Measurements from ENCODE around the gene CARD16.

GRCh38 chr11:105024394-105024793 lies 20.7 kb downstream of the CARD16 start:
- TF ChIP-seq ZNF217 (CRISPR knock-in tag; IDR thresholded peaks at IDR 0.05) (no peak), ZNF347 (CRISPR knock-in tag; IDR thresholded peaks at IDR 0.05; ENCODE audit: low read depth) (no peak), ARNT (IDR thresholded peaks at IDR 0.05) (no peak), ZNF232 (CRISPR knock-in tag; IDR thresholded peaks at IDR 0.05) (no peak), PHF8 (IDR thresholded peaks at IDR 0.05; ENCODE audit: borderline replicate concordance, low read length) (no peak), ETV6 (IDR thresholded peaks at IDR 0.05; ENCODE audit: borderline replicate concordance in 1 of 2, low read depth in 2 of 2, low read length in 1 of 2) (no peak), ETV6 (CRISPR knock-in tag; IDR thresholded peaks at IDR 0.05; ENCODE audit: borderline replicate concordance) (no peak), RUNX1 (IDR thresholded peaks at IDR 0.05; ENCODE audit: low read depth) (no peak), SETDB1 (IDR thresholded peaks at IDR 0.05; ENCODE audit: low read length) (no peak), CBFB (CRISPR knock-in tag; IDR thresholded peaks at IDR 0.05) (no peak), EZH2 (IDR thresholded peaks at IDR 0.05; ENCODE audit: borderline replicate concordance, low read depth, low read length) (no peak), NFXL1 (CRISPR knock-in tag; IDR thresholded peaks at IDR 0.05) (no peak), VEZF1 (CRISPR knock-in tag; IDR thresholded peaks at IDR 0.05) (no peak)
- TF ChIP-seq, protein P1, sequence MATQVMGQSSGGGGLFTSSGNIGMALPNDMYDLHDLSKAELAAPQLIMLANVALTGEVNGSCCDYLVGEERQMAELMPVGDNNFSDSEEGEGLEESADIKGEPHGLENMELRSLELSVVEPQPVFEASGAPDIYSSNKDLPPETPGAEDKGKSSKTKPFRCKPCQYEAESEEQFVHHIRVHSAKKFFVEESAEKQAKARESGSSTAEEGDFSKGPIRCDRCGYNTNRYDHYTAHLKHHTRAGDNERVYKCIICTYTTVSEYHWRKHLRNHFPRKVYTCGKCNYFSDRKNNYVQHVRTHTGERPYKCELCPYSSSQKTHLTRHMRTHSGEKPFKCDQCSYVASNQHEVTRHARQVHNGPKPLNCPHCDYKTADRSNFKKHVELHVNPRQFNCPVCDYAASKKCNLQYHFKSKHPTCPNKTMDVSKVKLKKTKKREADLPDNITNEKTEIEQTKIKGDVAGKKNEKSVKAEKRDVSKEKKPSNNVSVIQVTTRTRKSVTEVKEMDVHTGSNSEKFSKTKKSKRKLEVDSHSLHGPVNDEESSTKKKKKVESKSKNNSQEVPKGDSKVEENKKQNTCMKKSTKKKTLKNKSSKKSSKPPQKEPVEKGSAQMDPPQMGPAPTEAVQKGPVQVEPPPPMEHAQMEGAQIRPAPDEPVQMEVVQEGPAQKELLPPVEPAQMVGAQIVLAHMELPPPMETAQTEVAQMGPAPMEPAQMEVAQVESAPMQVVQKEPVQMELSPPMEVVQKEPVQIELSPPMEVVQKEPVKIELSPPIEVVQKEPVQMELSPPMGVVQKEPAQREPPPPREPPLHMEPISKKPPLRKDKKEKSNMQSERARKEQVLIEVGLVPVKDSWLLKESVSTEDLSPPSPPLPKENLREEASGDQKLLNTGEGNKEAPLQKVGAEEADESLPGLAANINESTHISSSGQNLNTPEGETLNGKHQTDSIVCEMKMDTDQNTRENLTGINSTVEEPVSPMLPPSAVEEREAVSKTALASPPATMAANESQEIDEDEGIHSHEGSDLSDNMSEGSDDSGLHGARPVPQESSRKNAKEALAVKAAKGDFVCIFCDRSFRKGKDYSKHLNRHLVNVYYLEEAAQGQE (IDR thresholded peaks at IDR 0.05; ENCODE audit: borderline replicate concordance) = no peak
- TF ChIP-seq, protein P1 (CRISPR knock-in tag; IDR thresholded peaks at IDR 0.05; ENCODE audit: low read depth) = no peak
